Esophagus squamous epithelium (tissue), 4 donors: ENCODE data around the gene RASAL2.

Experiments
- POLR2A ChIP-seq, 4 donors: fragments of 450-650 bp; IDR thresholded peaks; one replicate each; pipeline ENCODE4 v1.6.1; 2017; ENCODE audit warnings: antibody characterized with exemption in 4 of 4, mild to moderate bottlenecking in 4 of 4, moderate library complexity in 3 of 4
- TF ChIP-seq, protein P1 (sequence below), 6 experiments: fragments of 450-650 bp in 4 of 6; fragments of 200-600 bp in 2 of 6; sonication (generic) in 2 of 6; IDR thresholded peaks; one replicate each; pipeline ENCODE4 v1.5.1; 2016 to 2019; ENCODE audit warnings: antibody characterized with exemption in 6 of 6, mild to moderate bottlenecking in 4 of 6, moderate library complexity in 4 of 6

DNA sequence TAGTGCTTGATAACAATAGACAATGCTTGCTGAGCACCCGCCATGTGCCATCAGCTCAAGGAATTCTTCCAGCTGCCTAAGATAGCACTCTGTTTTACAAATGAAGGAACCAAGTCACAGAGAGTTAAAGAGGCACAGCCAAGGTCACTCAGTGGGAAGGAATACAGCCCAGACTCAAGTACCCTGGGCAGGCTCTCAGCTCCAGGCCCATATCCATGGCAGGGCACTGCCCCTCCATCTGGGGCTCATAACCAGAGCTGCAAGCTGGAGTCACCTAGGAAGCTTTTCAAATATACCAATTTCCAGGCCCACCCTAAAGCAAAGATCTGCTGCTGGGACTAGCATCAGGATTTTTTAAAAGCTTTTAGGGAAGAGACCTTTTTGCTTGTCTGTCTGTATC, 401.3 kb downstream of the RASAL2 start:
- TF ChIP-seq, protein P1, sequence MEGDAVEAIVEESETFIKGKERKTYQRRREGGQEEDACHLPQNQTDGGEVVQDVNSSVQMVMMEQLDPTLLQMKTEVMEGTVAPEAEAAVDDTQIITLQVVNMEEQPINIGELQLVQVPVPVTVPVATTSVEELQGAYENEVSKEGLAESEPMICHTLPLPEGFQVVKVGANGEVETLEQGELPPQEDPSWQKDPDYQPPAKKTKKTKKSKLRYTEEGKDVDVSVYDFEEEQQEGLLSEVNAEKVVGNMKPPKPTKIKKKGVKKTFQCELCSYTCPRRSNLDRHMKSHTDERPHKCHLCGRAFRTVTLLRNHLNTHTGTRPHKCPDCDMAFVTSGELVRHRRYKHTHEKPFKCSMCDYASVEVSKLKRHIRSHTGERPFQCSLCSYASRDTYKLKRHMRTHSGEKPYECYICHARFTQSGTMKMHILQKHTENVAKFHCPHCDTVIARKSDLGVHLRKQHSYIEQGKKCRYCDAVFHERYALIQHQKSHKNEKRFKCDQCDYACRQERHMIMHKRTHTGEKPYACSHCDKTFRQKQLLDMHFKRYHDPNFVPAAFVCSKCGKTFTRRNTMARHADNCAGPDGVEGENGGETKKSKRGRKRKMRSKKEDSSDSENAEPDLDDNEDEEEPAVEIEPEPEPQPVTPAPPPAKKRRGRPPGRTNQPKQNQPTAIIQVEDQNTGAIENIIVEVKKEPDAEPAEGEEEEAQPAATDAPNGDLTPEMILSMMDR (IDR thresholded peaks at IDR 0.05), result no peak
- TF ChIP-seq POLR2A (IDR thresholded peaks at IDR 0.05), result no peak
